ENCODE results near the gene MAJIN.
"Not testable (repeated sequence)": the region's sequence is repeated elsewhere in the genome, so short reads cannot be mapped to it uniquely, and the experiment has no call there.

GRCh38 chr11:65003968-65004367 is 32.1 kb upstream of the MAJIN start:
- not testable (repeated sequence) for TF ChIP-seq CTCF (conservative IDR thresholded peaks at IDR 0.05; ENCODE audit: low read length); EZH2phosphoT487 (IDR thresholded peaks at IDR 0.05; ENCODE audit: borderline replicate concordance, low read depth, low read length)
